AG04449 (cell line): ENCODE measurements around the gene DSN1.
A peak's percentile ranks its signal among the peaks of the same experiment; 100 is the strongest.
"Not testable (repeated sequence)": the region's sequence is repeated elsewhere in the genome, so short reads cannot be mapped to it uniquely, and the experiment has no call there.

Source experiments
- CTCF ChIA-PET: fragments of 350-600 bp; formaldehyde crosslinking; extraction: SDS; loops from one replicate; lab custom pipeline; 2021; ENCODE audit warnings: antibody characterized with exemption; lab: Yijun Ruan, JAX
- POLR2A ChIA-PET: fragments of 400-600, 350-600 bp; formaldehyde crosslinking; extraction: SDS; loops from one replicate; lab custom pipeline; 2020; ENCODE audit warnings: antibody characterized with exemption, inconsistent platforms; lab: Yijun Ruan, JAX
- DNase-seq: peaks from one replicate; pipeline ENCODE4 v3.0.0-alpha.2; 2010; ENCODE audit warnings: low read depth, low spot score
- H3K4me3 ChIP-seq: 2 replicates; pipeline ENCODE4 v1.5.1; 2011; ENCODE audit warnings: low read depth, mild to moderate bottlenecking, control low read depth, low read length
- TF ChIP-seq, protein P1 (sequence below): IDR thresholded peaks from one replicate; pipeline ENCODE4 v1.5.1; 2011; ENCODE audit warnings: mild to moderate bottlenecking, moderate library complexity, low read length, control low read depth, inconsistent platforms; ENCODE audit not compliant: insufficient read depth; ENCODE audit errors: missing control alignments

Gene DSN1

DNA sequence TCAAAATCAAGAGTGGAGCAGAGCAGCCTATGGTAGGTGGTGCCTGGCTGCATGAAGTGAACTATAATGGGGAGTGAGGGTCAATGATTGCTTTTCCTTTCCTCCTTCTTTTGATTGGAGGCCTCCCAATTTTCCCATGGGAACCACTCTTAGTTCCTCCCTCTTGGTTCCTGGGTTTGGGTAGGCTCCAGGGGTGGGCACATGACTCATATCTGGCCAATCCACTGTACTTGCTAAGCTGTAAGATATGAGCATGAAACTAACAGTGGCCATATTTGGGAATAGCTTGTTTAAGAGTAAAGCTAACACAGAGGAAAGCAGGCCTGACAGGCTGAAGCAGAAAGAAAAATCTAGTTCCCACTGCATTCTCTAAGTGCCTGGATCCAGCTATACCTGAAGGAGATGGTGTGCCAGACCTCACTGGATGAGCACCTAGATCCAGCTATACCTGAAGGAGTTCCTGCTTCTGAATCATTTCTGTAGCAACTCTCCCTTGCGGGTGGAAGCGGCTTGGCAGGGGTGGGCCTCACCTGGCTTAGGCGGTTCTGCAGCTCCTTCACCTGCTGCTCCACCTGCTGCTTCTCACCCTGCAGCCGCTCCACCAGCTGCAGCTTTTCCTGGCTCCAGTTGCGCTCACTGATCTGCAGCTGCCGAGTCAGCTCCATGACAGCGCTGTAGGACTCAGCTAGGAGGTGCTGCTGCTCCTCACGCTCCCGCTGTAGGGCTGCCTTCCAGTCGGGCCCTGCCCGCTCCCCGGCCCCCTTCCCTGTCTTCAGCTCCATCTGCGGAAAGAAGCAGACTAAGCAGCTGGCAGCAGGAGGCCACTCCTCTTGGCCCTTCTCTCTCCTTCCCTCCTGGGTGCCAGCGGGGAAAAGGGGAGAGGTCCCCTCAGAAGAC, 29.0 kb upstream of the DSN1 start:
- peak; percentile 38 for DNase-seq
- H3K4me3 ChIP-seq: no peak overlapping the region
- TF ChIP-seq, protein P1, sequence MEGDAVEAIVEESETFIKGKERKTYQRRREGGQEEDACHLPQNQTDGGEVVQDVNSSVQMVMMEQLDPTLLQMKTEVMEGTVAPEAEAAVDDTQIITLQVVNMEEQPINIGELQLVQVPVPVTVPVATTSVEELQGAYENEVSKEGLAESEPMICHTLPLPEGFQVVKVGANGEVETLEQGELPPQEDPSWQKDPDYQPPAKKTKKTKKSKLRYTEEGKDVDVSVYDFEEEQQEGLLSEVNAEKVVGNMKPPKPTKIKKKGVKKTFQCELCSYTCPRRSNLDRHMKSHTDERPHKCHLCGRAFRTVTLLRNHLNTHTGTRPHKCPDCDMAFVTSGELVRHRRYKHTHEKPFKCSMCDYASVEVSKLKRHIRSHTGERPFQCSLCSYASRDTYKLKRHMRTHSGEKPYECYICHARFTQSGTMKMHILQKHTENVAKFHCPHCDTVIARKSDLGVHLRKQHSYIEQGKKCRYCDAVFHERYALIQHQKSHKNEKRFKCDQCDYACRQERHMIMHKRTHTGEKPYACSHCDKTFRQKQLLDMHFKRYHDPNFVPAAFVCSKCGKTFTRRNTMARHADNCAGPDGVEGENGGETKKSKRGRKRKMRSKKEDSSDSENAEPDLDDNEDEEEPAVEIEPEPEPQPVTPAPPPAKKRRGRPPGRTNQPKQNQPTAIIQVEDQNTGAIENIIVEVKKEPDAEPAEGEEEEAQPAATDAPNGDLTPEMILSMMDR: no peak
- ChIA-PET POLR2A (interaction anchor here (0.6 kb wide), 1 partner anchor 183 kb away, joined by 5 read pairs; no protein-coding TSS in a partner anchor), CTCF (interaction anchor here (0.8 to 2.2 kb wide), 7 partner anchors 9 to 603 kb away, joined by 3 to 6 read pairs (median 4); a partner anchor contains a TSS)

DNA sequence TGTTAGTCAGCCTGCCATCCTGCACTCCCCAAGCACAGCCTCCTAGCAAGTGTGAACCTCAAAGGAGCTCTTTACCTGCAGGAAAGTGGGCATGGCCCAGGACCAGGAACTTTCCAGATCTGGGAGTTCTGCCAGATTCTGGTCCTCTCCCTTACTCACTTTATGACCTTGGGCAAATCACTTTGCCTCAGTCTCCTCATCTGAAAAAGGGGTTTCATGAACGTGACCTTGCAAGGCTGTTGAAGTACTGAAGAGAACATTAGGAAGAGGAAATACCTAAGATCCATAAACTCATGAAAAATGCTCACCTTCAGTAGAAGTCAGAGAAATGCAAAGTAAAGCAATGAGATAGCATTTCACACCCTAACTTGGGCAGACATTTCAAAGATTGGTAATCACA, 26.8 kb upstream of the DSN1 start:
- CTCF ChIA-PET: interaction anchor here (0.8 to 1.5 kb wide), 4 partner anchors 8 to 63 kb away, joined by 3 to 16 read pairs (median 3); a partner anchor contains a TSS
- POLR2A ChIA-PET: no interaction called here
- TF ChIP-seq, protein P1: no peak
- no peak for DNase-seq
- no peak overlapping the region for H3K4me3 ChIP-seq

DNA sequence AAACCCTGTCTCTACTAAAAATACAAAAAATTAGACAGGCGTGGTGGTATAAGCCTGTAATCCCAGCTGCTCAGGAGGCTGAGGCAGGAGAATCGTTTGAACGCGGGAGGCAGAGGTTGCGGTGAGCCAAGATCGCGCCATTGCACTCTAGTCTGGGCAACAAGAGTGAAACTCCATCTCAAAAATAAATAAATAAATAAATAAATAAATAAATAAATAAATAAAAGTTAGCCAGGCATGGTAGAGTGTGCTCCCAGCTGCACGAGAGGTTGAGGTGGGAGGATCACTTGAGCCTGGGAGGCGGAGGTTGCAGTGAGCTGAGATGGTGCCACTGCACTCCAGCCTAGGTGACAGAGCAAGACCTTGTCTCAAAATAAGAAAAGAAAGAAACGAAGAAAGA, 25.8 kb upstream of the DSN1 start:
- CTCF ChIA-PET: interaction anchor here (0.7 to 2.8 kb wide), 5 partner anchors 9 to 87 kb away, joined by 3 to 16 read pairs (median 3); a partner anchor contains a TSS
- H3K4me3 ChIP-seq, DNase-seq, POLR2A ChIA-PET: not testable (repeated sequence)

DNA sequence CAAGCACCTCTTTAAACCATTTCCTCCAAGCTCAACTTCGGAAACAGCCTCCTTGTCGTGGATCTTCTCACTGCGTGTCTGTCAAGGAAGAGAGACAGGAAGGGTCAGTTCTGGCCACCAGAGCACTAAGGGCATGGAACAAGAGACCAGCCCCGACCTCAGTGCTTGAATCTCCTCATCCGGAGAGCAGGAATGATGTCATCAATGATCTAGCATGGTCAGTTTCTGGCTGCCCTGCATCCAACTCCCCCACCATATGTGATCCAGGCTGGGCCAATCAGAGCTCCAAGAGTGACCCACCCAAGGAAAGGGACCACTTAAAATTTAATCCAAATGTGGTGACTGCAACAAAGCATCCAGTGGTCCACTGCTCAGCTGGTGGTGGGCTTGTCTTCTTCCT, 23.3 kb upstream of the DSN1 start:
- ChIA-PET CTCF (interaction anchor here (1.0 to 8.5 kb wide), 6 partner anchors 8 to 90 kb away, joined by 3 to 60 read pairs (median 6); partner anchors contain the start of gene DSN1), POLR2A (interaction anchor here (1.2 kb wide), 1 partner anchor 23 kb away, joined by 4 read pairs; the partner anchor contains the start of gene DSN1)
- no peak overlapping the region for H3K4me3 ChIP-seq
- no peak for DNase-seq
- TF ChIP-seq, protein P1: no peak

DNA sequence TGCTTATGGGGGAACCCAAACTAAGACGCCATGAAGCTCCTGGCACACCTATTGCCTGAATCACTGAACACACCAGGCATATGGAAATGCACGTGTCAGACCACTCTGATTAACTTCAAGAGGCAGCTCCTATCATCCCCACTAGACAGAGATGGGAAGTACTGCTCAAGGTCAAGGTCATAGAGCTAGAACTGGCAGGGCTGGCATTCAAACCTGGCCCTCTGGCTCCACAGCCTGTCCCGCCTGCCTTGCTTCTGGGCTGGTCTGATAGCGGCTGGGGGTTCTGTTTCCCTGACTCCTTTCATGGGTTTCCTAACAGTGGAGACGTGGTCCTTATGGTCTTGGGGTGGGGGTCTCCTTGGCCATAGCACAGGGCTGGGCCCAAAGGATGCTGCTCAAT, 22.6 kb upstream of the DSN1 start:
- H3K4me3 ChIP-seq: no peak overlapping the region
- TF ChIP-seq, protein P1: no peak
- DNase-seq: no peak
- POLR2A ChIA-PET: no interaction called here
- CTCF ChIA-PET: interaction anchor here (1.4 to 8.5 kb wide), 5 partner anchors 9 to 41 kb away, joined by 3 to 60 read pairs (median 5); partner anchors contain the start of gene DSN1

DNA sequence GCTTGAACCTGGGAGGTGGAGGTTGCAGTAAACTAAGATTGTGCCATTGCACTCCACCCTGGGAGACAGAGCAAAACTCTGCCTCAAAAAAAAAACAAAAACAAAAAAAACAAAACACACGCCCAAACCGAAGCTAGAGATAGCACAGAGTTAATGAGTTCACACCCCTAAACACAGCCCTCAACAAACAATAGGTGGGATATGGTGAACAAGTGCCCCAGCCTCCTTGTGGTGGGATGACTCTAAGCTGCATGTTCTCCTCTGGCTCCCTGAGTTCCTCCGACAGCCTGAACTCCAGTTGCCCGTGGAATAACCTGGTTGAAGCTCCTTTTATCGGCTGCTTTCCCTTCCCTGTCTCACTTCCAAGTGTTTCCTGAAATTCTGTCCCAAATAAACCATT, 22.1 kb upstream of the DSN1 start:
- POLR2A ChIA-PET: no interaction called here
- CTCF ChIA-PET: interaction anchor here (1.4 to 8.5 kb wide), 5 partner anchors 9 to 41 kb away, joined by 3 to 60 read pairs (median 5); partner anchors contain the start of gene DSN1
- no peak for DNase-seq
- H3K4me3 ChIP-seq: no peak overlapping the region
- TF ChIP-seq, protein P1: no peak
